ENCODE measurements around the gene CDK5RAP2.

CDK5RAP2 gene

DNA sequence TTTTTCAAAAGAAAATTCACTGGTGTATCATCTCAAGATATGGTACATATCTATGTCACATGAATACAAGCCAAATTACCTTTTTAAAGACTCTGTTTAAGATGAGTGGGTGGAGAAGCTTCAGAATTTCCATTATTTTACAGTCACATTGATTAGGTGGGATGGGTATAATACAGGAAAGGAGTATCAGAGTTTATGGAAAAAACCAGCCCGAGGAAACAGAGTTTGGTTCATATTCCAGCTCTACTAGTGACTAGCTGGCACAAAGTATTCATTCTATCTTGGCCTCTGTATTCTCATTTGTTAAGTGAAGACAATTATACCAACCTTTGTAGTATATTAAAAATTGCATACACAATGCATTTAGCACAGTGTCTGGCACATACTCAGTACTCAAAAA lies 46.5 kb upstream of the CDK5RAP2 start:
- peaks cover 2 to 4% of the 10 kb centered on the region in 2 donors for H3K4me1 ChIP-seq (ENCODE audit: control insufficient read depth in 2 of 2, insufficient read depth in 1 of 2, low read depth in 1 of 2, low read length in 2 of 2)
- no peak overlapping the region for H3K18ac ChIP-seq (ENCODE audit: low read length)
- H2AFZ ChIP-seq (ENCODE audit: low read length): no peak overlapping the region
- no peak overlapping the region for H3K14ac ChIP-seq (ENCODE audit: low read length)
- no CpG with 5 or more reads among the region's 1 CpG for WGBS, 2 donors (ENCODE audit: extremely low coverage in 2 of 2, insufficient read length in 2 of 2, insufficient replicate concordance in 1 of 2)
- no peaks in the 10 kb centered on the region for H3K27me3 ChIP-seq (ENCODE audit: control insufficient read depth in 3 of 3, insufficient read depth in 3 of 3, low read depth in 1 of 3, low read length in 3 of 3)
- no peak overlapping the region for H4K91ac ChIP-seq (ENCODE audit: low read depth, low read length, poor library complexity)
- H3K9me3 ChIP-seq (replicated peaks in 1 of 2; ENCODE audit: control insufficient read depth in 2 of 2, insufficient read depth in 1 of 2, low read depth in 1 of 2, low read length in 2 of 2): no peaks in the 10 kb centered on the region
- H3K4me3 ChIP-seq (ENCODE audit: low read length in 2 of 2): no peak overlapping the region
- no peak overlapping the region for H3K23ac ChIP-seq (ENCODE audit: low read depth, low read length, poor library complexity)
- H4K8ac ChIP-seq (ENCODE audit: low read depth, low read length): no peak overlapping the region
- H3K27ac ChIP-seq (replicated peaks; ENCODE audit: low read length): no peak overlapping the region
- no peak overlapping the region for H3K4ac ChIP-seq (ENCODE audit: low read length)
- H3K36me3 ChIP-seq (replicated peaks in 1 of 2; ENCODE audit: control insufficient read depth in 2 of 2, insufficient read depth in 2 of 2, low read length in 2 of 2): peaks cover 0 to 10% of the 10 kb centered on the region in 2 donors
- no peak for DNase-seq (ENCODE audit: low spot score)
- H2BK15ac ChIP-seq (ENCODE audit: low read length): no peak overlapping the region
- no peak overlapping the region for H2BK12ac ChIP-seq (ENCODE audit: low read length)
- H2BK120ac ChIP-seq (ENCODE audit: low read depth, low read length): no peak overlapping the region
- H3K4me2 ChIP-seq (ENCODE audit: insufficient read depth, low read length, poor library complexity, severe bottlenecking): no peak overlapping the region
- H2BK5ac ChIP-seq (ENCODE audit: low read length): no peak overlapping the region
- no peaks in the 10 kb centered on the region for H3K79me1 ChIP-seq (ENCODE audit: low read depth, low read length)
- no peak overlapping the region for H2AK5ac ChIP-seq (ENCODE audit: low read depth, low read length)
- no peak overlapping the region for H3K9ac ChIP-seq (ENCODE audit: low read depth, low read length, poor library complexity)

GRCh38 chr9:120625222-120625621 lies 45.3 kb upstream of the CDK5RAP2 start:
- no peak overlapping the region for H2AK5ac ChIP-seq (ENCODE audit: low read depth, low read length)
- no peak overlapping the region for H2BK12ac ChIP-seq (ENCODE audit: low read length)
- no peaks in the 10 kb centered on the region for H3K9me3 ChIP-seq (replicated peaks in 1 of 2; ENCODE audit: control insufficient read depth in 2 of 2, insufficient read depth in 1 of 2, low read depth in 1 of 2, low read length in 2 of 2)
- DNase-seq (ENCODE audit: low spot score): no peak
- H3K23ac ChIP-seq (ENCODE audit: low read depth, low read length, poor library complexity): no peak overlapping the region
- H3K4ac ChIP-seq (ENCODE audit: low read length): no peak overlapping the region
- H3K4me2 ChIP-seq (ENCODE audit: insufficient read depth, low read length, poor library complexity, severe bottlenecking): no peak overlapping the region
- H3K18ac ChIP-seq (ENCODE audit: low read length): no peak overlapping the region
- no peak overlapping the region for H3K4me3 ChIP-seq (ENCODE audit: low read length in 2 of 2)
- peaks cover 2 to 4% of the 10 kb centered on the region in 2 donors for H3K4me1 ChIP-seq (ENCODE audit: control insufficient read depth in 2 of 2, insufficient read depth in 1 of 2, low read depth in 1 of 2, low read length in 2 of 2)
- no peak overlapping the region for H2BK5ac ChIP-seq (ENCODE audit: low read length)
- H2BK120ac ChIP-seq (ENCODE audit: low read depth, low read length): no peak overlapping the region
- WGBS, 2 donors (ENCODE audit: extremely low coverage in 2 of 2, insufficient read length in 2 of 2, insufficient replicate concordance in 1 of 2): no CpG with 5 or more reads among the region's 6 CpGs
- no peaks in the 10 kb centered on the region for H3K79me1 ChIP-seq (ENCODE audit: low read depth, low read length)
- no peak overlapping the region for H2AFZ ChIP-seq (ENCODE audit: low read length)
- no peak overlapping the region for H2BK15ac ChIP-seq (ENCODE audit: low read length)
- peak overlapping the region; percentile 8 for H3K14ac ChIP-seq (ENCODE audit: low read length)
- no peak overlapping the region for H3K9ac ChIP-seq (ENCODE audit: low read depth, low read length, poor library complexity)
- H4K91ac ChIP-seq (ENCODE audit: low read depth, low read length, poor library complexity): no peak overlapping the region
- no peaks in the 10 kb centered on the region for H3K27me3 ChIP-seq (ENCODE audit: control insufficient read depth in 3 of 3, insufficient read depth in 3 of 3, low read depth in 1 of 3, low read length in 3 of 3)
- H3K27ac ChIP-seq (replicated peaks; ENCODE audit: low read length): no peak overlapping the region
- H3K36me3 ChIP-seq (replicated peaks in 1 of 2; ENCODE audit: control insufficient read depth in 2 of 2, insufficient read depth in 2 of 2, low read length in 2 of 2): peaks cover 1 to 12% of the 10 kb centered on the region in 2 donors
- H4K8ac ChIP-seq (ENCODE audit: low read depth, low read length): no peak overlapping the region

GRCh38 chr9:120622790-120623189 lies 42.8 kb upstream of the CDK5RAP2 start:
- Histone ChIP-seq H4K91ac (ENCODE audit: low read depth, low read length, poor library complexity) (no peak overlapping the region), H3K14ac (ENCODE audit: low read length) (no peak overlapping the region), H3K4me2 (ENCODE audit: insufficient read depth, low read length, poor library complexity, severe bottlenecking) (no peak overlapping the region), H2BK120ac (ENCODE audit: low read depth, low read length) (no peak overlapping the region), H2AFZ (ENCODE audit: low read length) (no peak overlapping the region), H2BK12ac (ENCODE audit: low read length) (no peak overlapping the region), H2BK15ac (ENCODE audit: low read length) (no peak overlapping the region), H3K27me3 (ENCODE audit: control insufficient read depth in 3 of 3, insufficient read depth in 3 of 3, low read depth in 1 of 3, low read length in 3 of 3) (no peaks in the 10 kb centered on the region), H3K27ac (replicated peaks; ENCODE audit: low read length) (no peak overlapping the region), H3K79me1 (ENCODE audit: low read depth, low read length) (no peaks in the 10 kb centered on the region), H4K8ac (ENCODE audit: low read depth, low read length) (no peak overlapping the region), H2AK5ac (ENCODE audit: low read depth, low read length) (no peak overlapping the region), H3K4me3 (ENCODE audit: low read length in 2 of 2) (no peak overlapping the region), H3K36me3 (replicated peaks in 1 of 2; ENCODE audit: control insufficient read depth in 2 of 2, insufficient read depth in 2 of 2, low read length in 2 of 2) (peaks cover 1 to 18% of the 10 kb centered on the region in 2 donors), H3K18ac (ENCODE audit: low read length) (no peak overlapping the region), H3K4ac (ENCODE audit: low read length) (no peak overlapping the region), H3K4me1 (ENCODE audit: control insufficient read depth in 2 of 2, insufficient read depth in 1 of 2, low read depth in 1 of 2, low read length in 2 of 2) (peaks cover 2 to 4% of the 10 kb centered on the region in 2 donors), H3K23ac (ENCODE audit: low read depth, low read length, poor library complexity) (no peak overlapping the region), H3K9ac (ENCODE audit: low read depth, low read length, poor library complexity) (no peak overlapping the region), H3K9me3 (replicated peaks in 1 of 2; ENCODE audit: control insufficient read depth in 2 of 2, insufficient read depth in 1 of 2, low read depth in 1 of 2, low read length in 2 of 2) (no peaks in the 10 kb centered on the region), H2BK5ac (ENCODE audit: low read length) (no peak overlapping the region)
- no peak for DNase-seq (ENCODE audit: low spot score)

DNA sequence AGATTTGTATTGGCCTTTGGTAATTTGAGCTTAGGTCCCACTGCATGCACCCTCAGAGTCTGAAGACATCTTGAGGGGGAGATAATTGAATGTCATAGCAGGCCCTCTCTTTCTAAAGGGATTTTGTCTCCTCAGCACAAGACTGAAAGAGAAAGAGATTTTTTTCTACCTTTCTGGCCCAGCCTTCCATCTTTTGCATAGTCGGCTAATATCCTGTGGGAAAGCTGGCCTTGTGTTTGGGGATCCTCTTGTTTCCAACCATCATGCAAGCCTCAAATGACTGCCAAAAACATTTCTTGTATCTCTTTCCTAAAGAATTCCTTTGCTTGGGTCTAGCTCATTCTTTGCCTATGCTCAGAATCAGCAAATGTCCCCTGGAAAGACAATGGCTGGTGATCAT lies 42.0 kb upstream of the CDK5RAP2 start:
- H3K18ac ChIP-seq (ENCODE audit: low read length): no peak overlapping the region
- no peak overlapping the region for H2AK5ac ChIP-seq (ENCODE audit: low read depth, low read length)
- no CpG with 5 or more reads among the region's 1 CpG for WGBS, 2 donors (ENCODE audit: extremely low coverage in 2 of 2, insufficient read length in 2 of 2, insufficient replicate concordance in 1 of 2)
- no peak overlapping the region for H3K4ac ChIP-seq (ENCODE audit: low read length)
- H3K27me3 ChIP-seq (ENCODE audit: control insufficient read depth in 3 of 3, insufficient read depth in 3 of 3, low read depth in 1 of 3, low read length in 3 of 3): no peaks in the 10 kb centered on the region
- no peak overlapping the region for H2BK5ac ChIP-seq (ENCODE audit: low read length)
- no peaks in the 10 kb centered on the region for H3K79me1 ChIP-seq (ENCODE audit: low read depth, low read length)
- no peak overlapping the region for H3K4me2 ChIP-seq (ENCODE audit: insufficient read depth, low read length, poor library complexity, severe bottlenecking)
- H3K14ac ChIP-seq (ENCODE audit: low read length): no peak overlapping the region
- no peak overlapping the region for H2BK15ac ChIP-seq (ENCODE audit: low read length)
- H3K9ac ChIP-seq (ENCODE audit: low read depth, low read length, poor library complexity): no peak overlapping the region
- H3K9me3 ChIP-seq (replicated peaks in 1 of 2; ENCODE audit: control insufficient read depth in 2 of 2, insufficient read depth in 1 of 2, low read depth in 1 of 2, low read length in 2 of 2): no peaks in the 10 kb centered on the region
- no peak for DNase-seq (ENCODE audit: low spot score)
- H3K4me3 ChIP-seq (ENCODE audit: low read length in 2 of 2): no peak overlapping the region
- no peak overlapping the region for H2BK120ac ChIP-seq (ENCODE audit: low read depth, low read length)
- H4K8ac ChIP-seq (ENCODE audit: low read depth, low read length): no peak overlapping the region
- no peak overlapping the region for H2AFZ ChIP-seq (ENCODE audit: low read length)
- H4K91ac ChIP-seq (ENCODE audit: low read depth, low read length, poor library complexity): no peak overlapping the region
- peaks cover 1 to 18% of the 10 kb centered on the region in 2 donors for H3K36me3 ChIP-seq (replicated peaks in 1 of 2; ENCODE audit: control insufficient read depth in 2 of 2, insufficient read depth in 2 of 2, low read length in 2 of 2)
- H3K23ac ChIP-seq (ENCODE audit: low read depth, low read length, poor library complexity): no peak overlapping the region
- H2BK12ac ChIP-seq (ENCODE audit: low read length): no peak overlapping the region
- H3K4me1 ChIP-seq (ENCODE audit: control insufficient read depth in 2 of 2, insufficient read depth in 1 of 2, low read depth in 1 of 2, low read length in 2 of 2): peaks cover 4 to 5% of the 10 kb centered on the region in 2 donors
- peak overlapping the region; percentile 14 for H3K27ac ChIP-seq (replicated peaks; ENCODE audit: low read length)
